NCI-H1694 (cell line): Measurements from ENCODE around the gene ATL3.
A peak's percentile ranks its signal among the peaks of the same experiment; 100 is the strongest.
"Not testable (repeated sequence)": the region's sequence is repeated elsewhere in the genome, so short reads cannot be mapped to it uniquely, and the experiment has no call there.

Source experiments
- DNase-seq: peaks from one replicate; lab custom pipeline; 2025; lab: John Stamatoyannopoulos, UW

Gene ATL3

GRCh38 chr11:63671322-63672155 lies at the start of gene ATL3:
TSS of gene ATL3 (minus strand) at chr11:63671376. CDS start at chr11:63671335, 41 bp downstream.
- peak; percentile 74 for DNase-seq

GRCh38 chr11:63720611-63721010 lies 49.4 kb upstream of the ATL3 start:
- no peak for DNase-seq

GRCh38 chr11:63719987-63720386 lies 48.8 kb upstream of the ATL3 start:
- no peak for DNase-seq

GRCh38 chr11:63719001-63719400 lies 47.8 kb upstream of the ATL3 start:
- no peak for DNase-seq

- no peak for DNase-seq
These were observed 44.9 kb upstream of the ATL3 start for GRCh38 chr11:63716046-63716445.

- DNase-seq = no peak
These were observed 42.6 kb upstream of the ATL3 start for GRCh38 chr11:63713766-63714165.

GRCh38 chr11:63711838-63712237 lies 40.7 kb upstream of the ATL3 start:
- no peak for DNase-seq

GRCh38 chr11:63710476-63711217 lies 39.5 kb upstream of the ATL3 start:
- DNase-seq = no peak

- no peak for DNase-seq
These were observed 38.2 kb upstream of the ATL3 start for GRCh38 chr11:63709336-63709884.

GRCh38 chr11:63708764-63709163 lies 37.6 kb upstream of the ATL3 start:
- DNase-seq = no peak

GRCh38 chr11:63705526-63705925 lies 34.4 kb upstream of the ATL3 start:
- no peak for DNase-seq

- DNase-seq = no peak
These were observed 28.7 kb upstream of the ATL3 start for GRCh38 chr11:63699896-63700295.

- DNase-seq = no peak
These were observed 28.0 kb upstream of the ATL3 start for GRCh38 chr11:63698976-63699733.

GRCh38 chr11:63694596-63694995 lies 23.4 kb upstream of the ATL3 start:
- DNase-seq = no peak

GRCh38 chr11:63687845-63688244 lies 16.7 kb upstream of the ATL3 start:
- DNase-seq = no peak

GRCh38 chr11:63686926-63687325 lies 15.8 kb upstream of the ATL3 start:
- no peak for DNase-seq

- DNase-seq = not testable (repeated sequence)
These were observed 14.1 kb upstream of the ATL3 start for GRCh38 chr11:63685158-63685721.

- no peak for DNase-seq
These were observed 12.2 kb upstream of the ATL3 start for GRCh38 chr11:63683133-63683991.

- peak; percentile 4 for DNase-seq
These were observed 11.2 kb upstream of the ATL3 start for GRCh38 chr11:63682066-63683021.
